ENCODE data around the gene CBY2. TPM values are rescaled to one million over a fixed set of nuclear protein-coding genes. Genes with fewer than 3 reads are reported as not detected.

CBY2 gene
- total and polyA plus RNA-seq, 3 experiments from 2014 or later, result not detected

DNA sequence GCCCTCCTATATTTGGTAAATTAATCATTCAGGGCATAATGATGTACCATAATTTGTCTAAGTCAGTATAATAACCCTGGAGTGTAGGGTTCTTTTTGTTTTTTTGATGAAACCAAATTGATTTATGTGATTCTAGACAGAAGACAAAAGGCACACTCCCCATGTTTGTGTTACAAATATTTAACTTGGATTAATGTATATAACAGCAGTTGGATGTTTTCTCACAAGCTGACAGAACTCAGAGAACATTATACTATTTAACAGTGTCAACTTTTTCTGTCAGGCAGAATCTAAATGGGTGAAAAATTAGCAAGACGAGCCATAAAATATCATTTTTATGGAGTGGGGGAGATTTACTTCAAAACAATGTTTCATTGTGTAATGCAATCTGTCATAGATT, 15.2 kb downstream of the CBY2 start:
- no peak for DNase-seq
- Mint-ChIP-seq H3K27ac (no peak overlapping the region), H3K4me1 (no peaks in the 10 kb centered on the region), H3K9me3 (no peaks in the 10 kb centered on the region), H3K4me3 (no peak overlapping the region), H3K27me3 (peaks cover 9 to 10% of the 10 kb centered on the region in 2 donors), H3K36me3 (no peaks in the 10 kb centered on the region)
- POLR2A ChIA-PET, result no interaction called here
- H3K36me3 ChIP-seq (ENCODE audit: insufficient read depth, low read length), result no peaks in the 10 kb centered on the region
- H3K27me3 ChIP-seq (ENCODE audit: insufficient read depth, low read length, poor library complexity, severe bottlenecking), result no peaks in the 10 kb centered on the region
- no peak overlapping the region for H3K4me3 ChIP-seq (ENCODE audit: low read length)
- no peaks in the 10 kb centered on the region for H3K4me1 ChIP-seq (ENCODE audit: insufficient read depth, low read length)
- CTCF ChIA-PET, result interaction anchor here (1.5 kb wide), 1 partner anchor 21 kb away, joined by 4 read pairs; no protein-coding TSS in a partner anchor
- H3K27ac ChIP-seq (ENCODE audit: low read depth, low read length), result no peak overlapping the region
- no peaks in the 10 kb centered on the region for H3K9me3 ChIP-seq (ENCODE audit: low read length)

DNA sequence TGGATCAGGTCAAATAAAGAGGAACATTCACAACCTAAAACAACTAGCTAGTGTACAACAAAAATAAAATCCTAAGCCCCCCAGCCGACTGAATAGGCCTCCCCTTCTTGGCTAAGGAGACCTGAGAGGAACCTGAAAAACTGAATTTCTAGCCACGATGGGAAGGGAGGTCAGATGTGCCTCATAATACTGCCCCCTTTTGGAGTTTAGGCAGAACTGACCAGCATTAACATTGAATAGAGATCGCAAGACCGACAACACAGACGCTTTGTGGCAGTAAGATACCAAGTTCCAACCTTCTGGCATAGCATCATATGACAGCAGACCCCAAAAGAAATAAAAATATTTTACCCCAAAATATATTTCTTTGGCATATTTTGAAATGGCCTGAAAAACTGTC, 15.9 kb downstream of the CBY2 start:
- Histone ChIP-seq H3K27me3 (ENCODE audit: insufficient read depth, low read length, poor library complexity, severe bottlenecking) (no peaks in the 10 kb centered on the region), H3K9me3 (ENCODE audit: low read length) (no peaks in the 10 kb centered on the region), H3K4me1 (ENCODE audit: insufficient read depth, low read length) (no peaks in the 10 kb centered on the region), H3K4me3 (ENCODE audit: low read length) (no peak overlapping the region), H3K36me3 (ENCODE audit: insufficient read depth, low read length) (no peaks in the 10 kb centered on the region), H3K27ac (ENCODE audit: low read depth, low read length) (no peak overlapping the region)
- no peak overlapping the region for H3K4me3 Mint-ChIP-seq
- no peaks in the 10 kb centered on the region for H3K9me3 Mint-ChIP-seq
- CTCF ChIA-PET, result interaction anchor here (1.5 kb wide), 1 partner anchor 20 kb away, joined by 4 read pairs; no protein-coding TSS in a partner anchor
- H3K36me3 Mint-ChIP-seq, result no peaks in the 10 kb centered on the region
- POLR2A ChIA-PET, result no interaction called here
- peak overlapping the region in 1 of 8 donors; percentile 54 for H3K27ac Mint-ChIP-seq
- DNase-seq, result no peak
- no peaks in the 10 kb centered on the region for H3K4me1 Mint-ChIP-seq
- H3K27me3 Mint-ChIP-seq, result peaks cover 9 to 14% of the 10 kb centered on the region in 2 donors

DNA sequence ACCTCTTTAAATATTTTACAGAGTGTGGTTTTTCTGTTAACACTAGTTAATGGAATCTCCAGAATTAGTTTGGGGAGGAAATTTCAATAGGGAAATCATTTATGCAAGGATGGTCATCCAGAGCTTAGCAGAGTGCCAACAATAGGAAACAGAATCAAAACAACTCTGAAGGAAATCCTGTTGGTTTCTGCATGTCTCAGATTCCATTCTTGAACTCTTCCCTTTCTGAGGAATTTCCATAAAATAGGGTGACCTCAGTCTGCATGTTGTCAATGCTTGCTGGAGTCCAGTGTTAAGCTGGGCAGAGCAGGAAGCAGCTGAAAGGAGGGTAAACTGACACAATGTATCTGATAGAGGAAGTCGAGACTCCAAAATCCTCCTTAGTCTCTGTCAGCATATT, 16.9 kb downstream of the CBY2 start:
- Histone ChIP-seq H3K36me3 (ENCODE audit: insufficient read depth, low read length) (no peaks in the 10 kb centered on the region), H3K4me1 (ENCODE audit: insufficient read depth, low read length) (no peaks in the 10 kb centered on the region), H3K27me3 (ENCODE audit: insufficient read depth, low read length, poor library complexity, severe bottlenecking) (no peaks in the 10 kb centered on the region), H3K9me3 (ENCODE audit: low read length) (no peaks in the 10 kb centered on the region), H3K4me3 (ENCODE audit: low read length) (no peak overlapping the region), H3K27ac (ENCODE audit: low read depth, low read length) (no peak overlapping the region)
- no peak overlapping the region for H3K4me3 Mint-ChIP-seq
- no peaks in the 10 kb centered on the region for H3K36me3 Mint-ChIP-seq
- H3K4me1 Mint-ChIP-seq, result no peaks in the 10 kb centered on the region
- no peaks in the 10 kb centered on the region for H3K9me3 Mint-ChIP-seq
- H3K27me3 Mint-ChIP-seq, result peaks cover 9 to 14% of the 10 kb centered on the region in 2 donors
- ChIA-PET POLR2A (no interaction called here), CTCF (no interaction called here)
- no peak for DNase-seq
- no peak overlapping the region for H3K27ac Mint-ChIP-seq

DNA sequence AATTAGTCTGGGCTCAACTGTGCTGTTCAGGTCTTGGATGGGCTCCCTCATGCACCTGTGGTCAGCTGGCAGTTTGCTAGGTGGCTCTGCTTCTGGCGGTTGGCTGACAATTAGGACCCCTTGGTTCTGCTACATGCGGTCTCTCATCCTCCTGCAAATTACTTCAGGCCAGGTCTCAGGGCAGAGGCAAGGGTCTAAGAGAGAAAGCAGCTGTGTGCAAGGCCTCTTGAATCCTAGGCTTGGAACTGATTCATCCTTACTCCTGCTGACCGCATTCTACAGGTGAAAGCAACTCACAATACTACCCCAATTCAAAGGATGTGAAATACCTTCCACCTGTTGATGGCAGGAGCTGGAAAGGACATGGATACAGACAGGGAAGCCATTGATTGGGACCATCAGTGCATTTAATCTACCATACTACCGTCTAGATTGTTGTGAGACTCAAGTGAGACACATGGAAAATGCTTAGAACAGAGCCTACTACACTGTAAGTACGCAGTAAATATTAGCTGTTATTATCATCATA, 19.1 kb downstream of the CBY2 start:
- no peaks in the 10 kb centered on the region for H3K4me1 ChIP-seq (ENCODE audit: insufficient read depth, low read length)
- no peak overlapping the region for H3K27ac ChIP-seq (ENCODE audit: low read depth, low read length)
- CTCF ChIA-PET, result no interaction called here
- H3K9me3 ChIP-seq (ENCODE audit: low read length), result no peaks in the 10 kb centered on the region
- H3K27me3 ChIP-seq (ENCODE audit: insufficient read depth, low read length, poor library complexity, severe bottlenecking), result no peaks in the 10 kb centered on the region
- Mint-ChIP-seq H3K4me3 (no peak overlapping the region), H3K27ac (no peak overlapping the region), H3K4me1 (no peaks in the 10 kb centered on the region), H3K36me3 (no peaks in the 10 kb centered on the region), H3K27me3 (peaks cover 9 to 10% of the 10 kb centered on the region in 2 donors), H3K9me3 (no peaks in the 10 kb centered on the region)
- DNase-seq, result no peak
- POLR2A ChIA-PET, result no interaction called here
- H3K36me3 ChIP-seq (ENCODE audit: insufficient read depth, low read length), result no peaks in the 10 kb centered on the region
- H3K4me3 ChIP-seq (ENCODE audit: low read length), result no peak overlapping the region

DNA sequence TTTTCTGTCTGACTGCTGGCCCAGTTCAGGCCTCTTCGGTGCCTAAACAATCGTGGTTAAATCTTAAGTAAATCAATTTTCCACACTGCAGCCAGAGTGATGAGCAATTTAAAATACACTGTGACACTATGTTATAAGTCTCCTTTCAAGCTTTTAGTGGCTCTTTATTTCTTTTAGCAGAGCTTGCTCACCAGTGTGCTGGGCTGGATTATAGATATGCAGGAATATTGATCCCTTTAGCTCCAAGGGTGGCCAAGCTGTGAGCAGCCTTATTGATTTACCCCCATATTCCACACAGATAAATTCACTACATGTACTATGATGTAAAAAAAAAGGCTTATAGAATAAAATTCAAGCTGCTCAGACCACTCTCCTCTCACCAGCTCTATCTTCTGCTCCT, 21.7 kb downstream of the CBY2 start:
- no peaks in the 10 kb centered on the region for H3K27me3 ChIP-seq (ENCODE audit: insufficient read depth, low read length, poor library complexity, severe bottlenecking)
- H3K36me3 ChIP-seq (ENCODE audit: insufficient read depth, low read length), result no peaks in the 10 kb centered on the region
- DNase-seq, result no peak
- CTCF ChIA-PET, result no interaction called here
- no peaks in the 10 kb centered on the region for H3K4me1 Mint-ChIP-seq
- POLR2A ChIA-PET, result no interaction called here
- peaks cover 3 to 4% of the 10 kb centered on the region in 2 donors for H3K27me3 Mint-ChIP-seq
- no peaks in the 10 kb centered on the region for H3K36me3 Mint-ChIP-seq
- H3K27ac Mint-ChIP-seq, result no peak overlapping the region
- no peak overlapping the region for H3K4me3 ChIP-seq (ENCODE audit: low read length)
- no peaks in the 10 kb centered on the region for H3K4me1 ChIP-seq (ENCODE audit: insufficient read depth, low read length)
- no peaks in the 10 kb centered on the region for H3K9me3 ChIP-seq (ENCODE audit: low read length)
- H3K4me3 Mint-ChIP-seq, result no peak overlapping the region
- H3K9me3 Mint-ChIP-seq, result no peaks in the 10 kb centered on the region
- no peak overlapping the region for H3K27ac ChIP-seq (ENCODE audit: low read depth, low read length)

DNA sequence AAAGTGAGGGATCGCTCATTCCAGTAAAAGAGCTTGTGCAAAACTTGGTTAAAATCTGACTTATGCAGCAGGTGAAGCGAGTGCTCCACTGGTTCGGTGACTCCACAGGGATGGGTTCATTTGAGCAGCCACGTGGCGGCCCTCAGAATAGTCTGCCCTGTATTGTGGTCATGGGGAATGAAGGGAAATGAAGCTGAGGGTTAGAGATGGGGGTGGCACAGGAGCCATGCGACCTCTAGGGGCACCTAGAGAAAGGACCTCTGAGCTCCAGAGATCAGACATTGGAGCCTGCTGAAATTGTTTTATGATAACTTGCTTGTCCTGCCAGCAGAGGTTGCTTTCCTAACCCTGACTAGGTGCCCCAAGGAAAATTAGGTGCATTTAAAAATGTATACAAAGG, 26.6 kb downstream of the CBY2 start:
- H3K4me1 ChIP-seq (ENCODE audit: insufficient read depth, low read length), result no peaks in the 10 kb centered on the region
- DNase-seq, result no peak
- H3K9me3 Mint-ChIP-seq, result no peaks in the 10 kb centered on the region
- POLR2A ChIA-PET, result no interaction called here
- H3K36me3 ChIP-seq (ENCODE audit: insufficient read depth, low read length), result no peaks in the 10 kb centered on the region
- CTCF ChIA-PET, result interaction anchor here (1.3 kb wide), 1 partner anchor 30 kb away, joined by 3 read pairs; no protein-coding TSS in a partner anchor
- no peak overlapping the region for H3K27ac ChIP-seq (ENCODE audit: low read depth, low read length)
- H3K27me3 ChIP-seq (ENCODE audit: insufficient read depth, low read length, poor library complexity, severe bottlenecking), result no peaks in the 10 kb centered on the region
- H3K36me3 Mint-ChIP-seq, result no peaks in the 10 kb centered on the region
- no peak overlapping the region for H3K4me3 Mint-ChIP-seq
- no peaks in the 10 kb centered on the region for H3K9me3 ChIP-seq (ENCODE audit: low read length)
- H3K27ac Mint-ChIP-seq, result no peak overlapping the region
- no peak overlapping the region for H3K4me3 ChIP-seq (ENCODE audit: low read length)
- no peaks in the 10 kb centered on the region for H3K4me1 Mint-ChIP-seq
- peaks cover 2% of the 10 kb centered on the region in 2 donors for H3K27me3 Mint-ChIP-seq

DNA sequence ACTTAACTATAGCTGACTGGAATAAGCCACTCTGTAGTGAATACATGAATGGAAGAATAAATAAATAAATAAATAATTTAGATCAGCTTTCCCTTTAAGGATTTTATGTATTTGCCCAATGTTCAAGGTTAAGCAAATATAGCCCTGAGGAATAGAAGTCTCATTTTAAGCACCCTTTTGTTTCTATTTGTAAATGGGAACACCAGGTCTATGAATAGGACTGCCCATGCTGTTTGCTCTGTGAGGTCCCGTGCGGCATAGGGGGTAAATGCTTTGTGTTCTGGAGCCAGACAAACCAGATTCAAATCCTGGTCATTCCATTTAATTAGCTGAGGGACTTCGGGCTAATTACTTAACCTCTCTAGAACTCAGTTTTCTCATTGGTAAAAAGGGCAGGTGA, 29.3 kb downstream of the CBY2 start:
- no peaks in the 10 kb centered on the region for H3K36me3 ChIP-seq (ENCODE audit: insufficient read depth, low read length)
- no peaks in the 10 kb centered on the region for H3K4me1 Mint-ChIP-seq
- H3K4me3 Mint-ChIP-seq, result no peak overlapping the region
- peaks cover 2 to 7% of the 10 kb centered on the region in 2 donors for H3K27me3 Mint-ChIP-seq
- no peaks in the 10 kb centered on the region for H3K27me3 ChIP-seq (ENCODE audit: insufficient read depth, low read length, poor library complexity, severe bottlenecking)
- no peaks in the 10 kb centered on the region for H3K9me3 ChIP-seq (ENCODE audit: low read length)
- no peaks in the 10 kb centered on the region for H3K4me1 ChIP-seq (ENCODE audit: insufficient read depth, low read length)
- H3K36me3 Mint-ChIP-seq, result no peaks in the 10 kb centered on the region
- CTCF ChIA-PET, result no interaction called here
- no peak for DNase-seq
- H3K27ac ChIP-seq (ENCODE audit: low read depth, low read length), result no peak overlapping the region
- no peak overlapping the region for H3K4me3 ChIP-seq (ENCODE audit: low read length)
- POLR2A ChIA-PET, result no interaction called here
- H3K9me3 Mint-ChIP-seq, result peaks cover 0 to 2% (median 0%) of the 10 kb centered on the region in 5 donors
- no peak overlapping the region for H3K27ac Mint-ChIP-seq

DNA sequence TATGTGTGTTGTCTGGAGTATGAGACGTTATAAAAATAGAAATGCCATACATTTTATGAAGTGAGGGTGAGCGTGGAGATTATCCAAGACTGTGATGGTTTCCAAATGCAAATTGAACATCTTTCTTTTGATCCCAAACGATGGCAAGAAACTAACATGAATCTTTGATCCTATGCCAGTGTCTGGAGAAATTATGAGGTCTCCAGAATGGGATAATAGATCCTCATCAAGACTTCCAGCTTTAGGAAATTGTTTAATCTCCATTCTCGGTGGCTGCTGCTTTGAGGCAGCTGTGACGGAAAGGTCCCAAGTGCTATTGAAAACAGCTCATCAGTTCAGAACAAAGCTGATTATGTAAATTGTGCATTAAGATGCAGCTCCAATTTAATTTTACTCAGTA, 30.8 kb downstream of the CBY2 start:
- Histone ChIP-seq H3K4me1 (ENCODE audit: insufficient read depth, low read length) (no peaks in the 10 kb centered on the region), H3K9me3 (ENCODE audit: low read length) (no peaks in the 10 kb centered on the region), H3K27me3 (ENCODE audit: insufficient read depth, low read length, poor library complexity, severe bottlenecking) (no peaks in the 10 kb centered on the region), H3K27ac (ENCODE audit: low read depth, low read length) (no peak overlapping the region), H3K36me3 (ENCODE audit: insufficient read depth, low read length) (no peaks in the 10 kb centered on the region), H3K4me3 (ENCODE audit: low read length) (no peak overlapping the region)
- Mint-ChIP-seq H3K27me3 (peaks cover 2 to 7% of the 10 kb centered on the region in 2 donors), H3K27ac (no peak overlapping the region), H3K36me3 (no peaks in the 10 kb centered on the region), H3K9me3 (peaks cover 0 to 2% (median 0%) of the 10 kb centered on the region in 5 donors), H3K4me1 (no peaks in the 10 kb centered on the region), H3K4me3 (no peak overlapping the region)
- ChIA-PET POLR2A (no interaction called here), CTCF (no interaction called here)
- DNase-seq, result no peak

DNA sequence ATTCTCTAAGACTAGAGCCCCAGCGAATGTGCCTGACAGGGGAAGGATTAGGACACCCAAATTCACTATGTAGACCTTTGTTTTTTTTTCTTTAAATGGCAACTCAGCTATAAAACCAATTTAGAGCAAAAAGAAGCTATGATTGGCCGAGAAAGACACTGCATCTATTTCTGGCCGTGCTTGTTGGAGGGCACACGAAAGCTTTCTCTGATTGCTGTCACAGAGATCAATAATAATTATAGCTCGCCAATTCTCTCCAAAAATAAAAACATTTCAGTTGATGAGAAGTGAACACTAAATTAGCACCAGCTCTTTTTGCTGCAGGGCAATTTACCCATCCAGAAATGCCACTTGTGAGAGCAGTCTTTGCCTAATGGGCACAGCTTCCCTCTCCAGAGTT, 31.2 kb downstream of the CBY2 start:
- Histone ChIP-seq H3K4me1 (ENCODE audit: insufficient read depth, low read length) (no peaks in the 10 kb centered on the region), H3K27ac (ENCODE audit: low read depth, low read length) (no peak overlapping the region), H3K4me3 (ENCODE audit: low read length) (no peak overlapping the region), H3K36me3 (ENCODE audit: insufficient read depth, low read length) (no peaks in the 10 kb centered on the region), H3K27me3 (ENCODE audit: insufficient read depth, low read length, poor library complexity, severe bottlenecking) (no peaks in the 10 kb centered on the region), H3K9me3 (ENCODE audit: low read length) (no peaks in the 10 kb centered on the region)
- ChIA-PET POLR2A (no interaction called here), CTCF (no interaction called here)
- no peak for DNase-seq
- H3K36me3 Mint-ChIP-seq, result no peaks in the 10 kb centered on the region
- peaks cover 0 to 2% (median 0%) of the 10 kb centered on the region in 5 donors for H3K9me3 Mint-ChIP-seq
- no peak overlapping the region for H3K27ac Mint-ChIP-seq
- peaks cover 2 to 7% of the 10 kb centered on the region in 2 donors for H3K27me3 Mint-ChIP-seq
- no peak overlapping the region for H3K4me3 Mint-ChIP-seq
- no peaks in the 10 kb centered on the region for H3K4me1 Mint-ChIP-seq
